IPS-18c (cell line): ENCODE measurements around the gene PHETA2.
"Not testable (repeated sequence)": the region's sequence is repeated elsewhere in the genome, so short reads cannot be mapped to it uniquely, and the experiment has no call there.

Experiments used
- H3K4me3 ChIP-seq: 2 replicates; pipeline ENCODE4 v1.7.0; 2013; ENCODE audit warnings: low read depth, mild to moderate bottlenecking, low read length, moderate library complexity; ENCODE audit not compliant: insufficient read depth
- H3K9me3 ChIP-seq: one replicate; pipeline ENCODE4 v1.6.1; 2013; ENCODE audit warnings: mild to moderate bottlenecking, low read length, moderate library complexity; ENCODE audit not compliant: control insufficient read depth, insufficient read depth

Gene PHETA2

DNA sequence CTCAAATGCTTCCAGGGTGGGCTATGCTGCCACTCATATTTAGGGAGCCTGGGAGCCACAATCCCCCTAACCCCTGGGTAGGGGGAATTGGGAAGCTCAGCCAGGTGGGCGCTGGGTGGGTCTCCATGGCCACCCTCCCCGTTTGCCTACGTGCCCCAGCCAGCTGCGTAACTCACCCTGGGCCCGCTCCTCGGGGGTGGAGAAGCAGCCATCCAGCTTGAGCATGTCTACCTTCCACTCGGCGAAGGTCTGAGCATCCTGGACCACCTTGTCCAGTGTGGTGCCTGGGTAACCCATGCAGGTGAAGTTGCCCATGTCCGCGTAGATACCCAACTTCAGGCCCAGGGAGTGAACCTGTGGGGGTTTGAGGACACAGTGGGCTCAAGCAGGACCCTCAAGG lies 7.1 kb upstream of the PHETA2 start:
- no peak overlapping the region for H3K4me3 ChIP-seq
- no peaks in the 10 kb centered on the region for H3K9me3 ChIP-seq

- H3K9me3 ChIP-seq, result no peaks in the 10 kb centered on the region
- no peak overlapping the region for H3K4me3 ChIP-seq
Measured at GRCh38 chr22:42067671-42068251, 6.3 kb upstream of the PHETA2 start.

DNA sequence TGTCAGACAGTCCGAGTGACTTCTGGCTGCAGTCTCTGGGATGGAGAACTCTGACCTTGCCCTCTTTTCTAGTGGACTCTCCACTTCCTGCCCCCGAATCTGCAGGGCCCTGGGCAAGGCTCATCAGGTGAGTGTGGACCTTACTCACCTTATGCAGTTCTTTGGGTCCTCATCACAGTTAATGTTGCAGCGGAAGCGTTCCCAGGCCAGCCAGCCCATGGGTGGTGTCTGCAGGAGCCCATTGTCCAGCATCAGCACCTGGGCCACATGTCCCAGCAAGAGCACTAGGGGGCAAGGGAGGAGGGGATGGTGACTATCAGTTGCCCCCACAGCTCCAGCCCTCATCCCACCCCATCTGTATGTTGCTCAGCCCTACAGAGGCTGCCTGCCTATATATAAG lies 5.8 kb upstream of the PHETA2 start:
- Histone ChIP-seq H3K4me3 (no peak overlapping the region), H3K9me3 (no peaks in the 10 kb centered on the region)

DNA sequence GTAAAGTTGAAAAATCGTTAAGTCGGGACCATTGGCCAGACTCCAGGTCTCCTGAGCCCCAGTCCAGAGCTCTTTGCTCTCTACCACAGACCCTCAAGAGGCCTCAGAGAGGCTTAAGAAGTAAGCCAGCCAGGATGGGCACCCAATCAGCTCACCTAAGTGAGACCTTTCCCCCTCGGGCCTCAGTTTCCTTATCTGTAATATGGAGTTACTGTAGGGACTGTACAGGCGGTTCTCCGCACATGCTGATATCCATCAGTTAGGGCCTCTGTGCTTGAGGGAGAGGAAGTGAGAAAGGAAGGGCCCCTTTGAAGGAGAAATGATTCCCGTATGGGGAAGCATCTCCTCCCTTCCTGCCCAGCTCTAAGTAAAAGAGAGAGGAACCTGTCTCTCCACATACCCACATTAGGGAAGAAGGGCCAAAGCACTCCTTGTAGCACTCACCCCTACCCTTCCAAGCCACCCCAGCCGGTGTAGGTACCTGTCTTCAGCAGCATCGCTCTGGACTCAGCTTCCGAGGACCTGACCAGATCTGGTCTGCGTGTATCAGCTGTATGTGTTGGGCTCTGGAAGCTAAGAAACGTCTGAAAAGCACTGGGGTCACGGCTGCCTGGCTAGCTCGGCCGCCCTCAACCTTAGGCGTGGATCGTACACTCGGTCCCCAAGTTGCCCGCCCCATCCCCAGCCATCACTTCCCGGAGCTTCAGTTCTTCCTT lies 4.1 kb upstream of the PHETA2 start:
- H3K4me3 ChIP-seq, result peak overlapping the region; percentile 70
- H3K9me3 ChIP-seq, result no peaks in the 10 kb centered on the region

DNA sequence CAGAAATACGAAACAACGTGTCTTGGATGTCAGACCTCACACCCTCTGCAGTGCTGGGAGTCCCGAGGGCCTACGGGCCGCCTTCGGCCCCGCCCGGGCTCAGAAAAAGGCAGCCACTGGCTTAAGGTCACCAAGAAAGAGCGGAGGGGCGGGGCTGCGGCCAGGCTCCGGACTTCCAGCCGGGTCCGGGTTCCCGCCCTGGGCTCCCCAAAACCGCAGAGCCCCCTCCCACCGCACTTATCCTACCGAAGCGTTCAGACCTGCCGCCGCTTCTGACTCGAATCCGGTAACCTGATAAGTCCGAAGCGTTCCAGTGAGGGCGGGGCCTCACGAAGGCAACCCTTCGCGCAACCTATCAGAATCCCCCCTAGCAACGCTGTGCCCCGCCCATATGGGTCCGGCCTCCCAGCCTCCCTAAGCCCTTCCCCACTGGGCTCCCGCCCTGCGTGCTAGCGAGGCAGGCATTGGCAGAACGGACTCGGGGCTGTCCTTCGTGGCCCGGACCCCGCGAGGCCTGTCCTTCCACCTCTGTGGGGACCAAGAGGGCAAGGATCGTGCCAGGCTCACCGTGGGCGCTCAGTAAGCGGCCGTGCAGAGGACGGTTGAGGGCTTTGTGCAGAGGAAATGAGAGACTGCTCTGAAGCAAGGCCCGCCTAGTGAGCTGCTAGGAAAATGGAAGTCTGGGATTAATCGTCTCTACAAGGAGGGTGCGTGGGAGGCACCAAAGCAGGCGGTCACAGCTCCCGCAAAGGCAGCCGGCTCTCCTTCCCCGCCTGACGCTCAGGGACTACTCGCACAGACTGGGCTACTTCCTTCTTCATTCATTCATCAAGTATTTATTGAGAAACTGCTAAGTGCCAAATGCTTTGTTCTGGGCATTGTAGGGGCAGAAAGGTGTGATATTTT lies 3.3 kb upstream of the PHETA2 start, which contains the start of gene NAGA:
TSS of gene NAGA (minus strand) at position 296 of the 906 bp plus-strand sequence. CDS start 515 bp downstream, outside the sequence.
- Histone ChIP-seq H3K4me3 (peak within 1 kb of the TSS; percentile 70), H3K9me3 (no peaks in the 10 kb centered on the region)

- 0 out of 2 replicates have a peak overlapping the region, but pooled peaks have one; percentile 70 for H3K4me3 ChIP-seq
- not testable (repeated sequence) for H3K9me3 ChIP-seq
Measured at GRCh38 chr22:42071508-42071907, 2.5 kb upstream of the PHETA2 start.

DNA sequence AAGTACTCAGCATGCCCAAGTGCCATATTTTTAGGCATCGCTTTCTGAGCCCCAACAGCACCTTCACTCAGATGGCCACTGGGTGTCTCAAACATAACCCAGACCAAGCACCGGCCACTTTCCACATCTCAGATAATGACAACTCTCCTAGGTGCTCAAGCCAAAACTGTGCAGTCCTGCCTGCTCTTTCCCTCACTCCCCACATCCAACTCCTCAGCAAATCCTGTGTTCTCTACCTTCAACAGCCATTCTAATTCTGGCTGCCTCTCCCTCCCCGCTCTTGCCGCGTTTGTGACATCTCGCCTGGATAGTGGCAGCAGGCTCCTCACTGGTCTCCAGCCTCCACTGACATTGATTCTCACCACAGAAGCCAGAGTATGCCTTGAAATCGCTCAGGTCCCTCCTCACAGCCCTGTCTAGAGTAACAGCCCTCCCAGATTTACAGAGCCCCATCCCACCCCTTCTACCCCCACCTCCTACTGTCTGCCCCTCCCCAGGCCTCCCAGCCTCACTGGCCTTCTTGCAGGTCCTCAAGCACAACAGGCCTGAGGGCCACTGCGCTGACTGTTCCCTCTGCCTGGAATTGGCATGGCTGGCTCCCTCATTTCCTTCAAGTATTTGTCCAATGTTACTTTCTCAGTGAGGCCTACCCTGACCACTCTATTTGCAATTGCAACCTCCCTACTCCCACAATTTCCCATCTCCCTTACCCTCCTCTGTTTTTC lies 1.3 kb upstream of the PHETA2 start:
- Histone ChIP-seq H3K4me3 (no peak overlapping the region), H3K9me3 (no peaks in the 10 kb centered on the region)

DNA sequence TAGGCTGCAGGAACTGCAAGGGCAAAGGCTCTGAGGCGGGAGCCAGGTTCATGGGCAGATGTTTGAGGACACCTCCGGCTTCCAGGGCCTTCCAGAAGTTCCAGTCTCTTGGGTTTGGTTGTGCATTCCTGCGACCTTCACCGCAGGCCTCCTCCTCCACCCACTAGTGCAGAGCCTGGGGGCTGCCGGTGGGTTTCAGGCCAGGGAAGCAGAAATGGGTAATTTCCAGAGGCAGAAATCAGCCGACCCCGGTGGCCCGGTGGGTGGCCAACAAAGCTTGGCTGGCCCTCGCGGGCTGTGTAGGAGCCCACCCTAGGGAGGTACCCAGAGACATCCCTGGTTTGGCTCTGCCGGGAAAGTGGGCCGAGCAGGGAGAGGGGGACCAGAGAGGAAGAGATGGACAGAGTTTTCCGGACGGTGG lies 417 bp upstream of the PHETA2 start:
- H3K4me3 ChIP-seq, result no peak overlapping the region
- no peaks in the 10 kb centered on the region for H3K9me3 ChIP-seq

DNA sequence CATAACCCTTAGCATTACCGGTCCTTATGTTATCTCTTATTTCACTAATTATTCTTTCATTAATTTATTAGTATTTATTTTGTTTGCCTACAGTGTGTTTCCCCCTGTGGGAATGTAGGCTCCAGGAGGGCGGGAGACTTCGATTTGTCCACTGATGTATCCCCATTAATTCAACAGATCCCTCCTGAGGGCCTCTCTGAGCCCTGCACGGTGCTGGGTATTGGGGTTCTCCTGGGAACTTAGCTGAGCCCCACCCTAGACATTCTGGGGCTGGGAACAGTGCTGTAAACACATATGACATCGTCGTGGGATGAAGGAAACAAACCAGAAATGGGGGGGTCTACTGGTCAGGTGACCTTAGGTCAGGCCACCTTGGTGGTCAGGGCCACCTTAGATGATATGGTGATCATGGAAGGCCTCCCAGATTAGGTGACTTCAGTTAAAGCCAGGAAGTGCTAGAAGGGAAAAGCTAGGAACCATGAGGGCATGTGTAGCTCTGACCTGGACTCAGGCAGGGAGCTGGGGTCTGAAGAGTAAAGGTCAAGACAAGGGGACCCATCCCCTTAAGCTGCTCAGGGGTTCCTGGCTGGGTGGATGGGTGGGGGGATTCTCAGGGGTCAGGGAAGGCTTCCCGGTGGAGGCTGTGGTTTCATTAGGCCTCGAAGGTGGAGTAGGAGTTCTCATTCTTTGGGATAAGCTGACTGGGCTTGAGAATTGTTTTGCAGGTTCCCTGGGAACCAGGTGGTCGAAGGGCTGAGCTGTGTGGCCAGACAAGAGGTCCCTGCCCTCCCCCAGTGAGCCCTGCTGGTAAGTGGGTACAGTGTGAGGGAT lies 1.0 kb downstream of the PHETA2 start:
- no peaks in the 10 kb centered on the region for H3K9me3 ChIP-seq
- H3K4me3 ChIP-seq, result no peak overlapping the region

DNA sequence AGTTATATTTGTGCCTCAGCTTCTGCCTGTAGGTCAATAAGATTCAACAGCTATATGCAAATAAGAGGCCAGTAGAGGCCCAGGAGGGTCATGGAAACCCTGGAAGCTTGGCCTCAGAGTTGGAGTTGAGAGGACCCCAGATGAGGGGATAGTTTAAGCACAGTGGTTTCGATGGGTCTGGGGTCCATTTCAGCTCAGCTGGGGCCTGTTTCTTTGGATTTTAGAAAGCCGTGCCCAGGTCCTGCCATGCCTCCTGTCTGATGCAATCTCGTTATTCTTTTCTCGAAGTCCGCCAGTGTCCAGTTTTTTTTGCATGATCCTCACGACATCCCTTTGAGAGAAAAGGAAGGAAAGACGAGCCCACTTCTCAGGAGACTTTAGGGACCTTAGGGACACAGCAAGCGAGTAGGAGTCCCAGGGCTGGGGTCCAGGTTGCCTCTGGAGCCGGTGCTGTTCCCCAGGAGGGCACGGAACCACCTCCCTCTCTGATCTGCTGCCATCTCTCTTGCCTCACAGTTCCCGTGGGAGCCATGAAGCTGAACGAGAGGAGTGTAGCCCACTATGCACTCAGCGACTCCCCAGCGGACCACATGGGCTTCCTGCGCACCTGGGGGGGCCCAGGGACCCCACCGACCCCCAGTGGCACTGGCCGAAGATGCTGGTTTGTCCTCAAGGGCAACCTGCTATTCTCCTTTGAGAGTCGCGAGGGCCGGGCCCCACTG lies 2.9 kb downstream of the PHETA2 start:
- no peak overlapping the region for H3K4me3 ChIP-seq

DNA sequence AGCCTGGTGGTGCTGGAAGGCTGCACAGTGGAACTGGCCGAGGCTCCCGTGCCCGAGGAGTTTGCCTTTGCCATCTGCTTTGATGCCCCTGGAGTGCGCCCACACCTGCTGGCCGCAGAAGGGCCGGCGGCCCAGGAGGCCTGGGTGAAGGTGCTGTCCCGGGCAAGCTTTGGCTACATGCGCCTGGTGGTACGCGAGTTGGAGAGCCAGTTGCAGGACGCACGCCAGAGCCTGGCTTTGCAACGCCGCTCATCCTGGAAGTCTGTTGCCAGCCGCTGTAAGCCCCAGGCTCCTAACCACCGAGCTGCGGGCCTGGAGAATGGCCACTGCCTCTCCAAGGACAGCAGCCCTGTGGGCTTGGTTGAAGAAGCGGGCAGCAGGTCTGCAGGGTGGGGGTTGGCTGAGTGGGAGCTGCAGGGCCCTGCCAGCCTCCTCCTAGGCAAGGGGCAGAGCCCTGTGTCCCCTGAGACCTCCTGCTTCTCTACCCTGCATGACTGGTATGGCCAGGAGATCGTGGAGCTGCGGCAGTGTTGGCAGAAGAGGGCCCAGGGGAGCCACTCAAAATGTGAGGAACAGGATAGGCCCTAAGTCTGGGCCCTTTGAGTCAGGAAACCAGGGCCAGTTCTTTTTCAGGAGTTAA lies 3.6 kb downstream of the PHETA2 start:
- Histone ChIP-seq H3K9me3 (no peaks in the 10 kb centered on the region), H3K4me3 (no peak overlapping the region)

More for the DNA sequence above, 2.9 kb downstream of the PHETA2 start:
- H3K9me3 ChIP-seq, result no peaks in the 10 kb centered on the region

DNA sequence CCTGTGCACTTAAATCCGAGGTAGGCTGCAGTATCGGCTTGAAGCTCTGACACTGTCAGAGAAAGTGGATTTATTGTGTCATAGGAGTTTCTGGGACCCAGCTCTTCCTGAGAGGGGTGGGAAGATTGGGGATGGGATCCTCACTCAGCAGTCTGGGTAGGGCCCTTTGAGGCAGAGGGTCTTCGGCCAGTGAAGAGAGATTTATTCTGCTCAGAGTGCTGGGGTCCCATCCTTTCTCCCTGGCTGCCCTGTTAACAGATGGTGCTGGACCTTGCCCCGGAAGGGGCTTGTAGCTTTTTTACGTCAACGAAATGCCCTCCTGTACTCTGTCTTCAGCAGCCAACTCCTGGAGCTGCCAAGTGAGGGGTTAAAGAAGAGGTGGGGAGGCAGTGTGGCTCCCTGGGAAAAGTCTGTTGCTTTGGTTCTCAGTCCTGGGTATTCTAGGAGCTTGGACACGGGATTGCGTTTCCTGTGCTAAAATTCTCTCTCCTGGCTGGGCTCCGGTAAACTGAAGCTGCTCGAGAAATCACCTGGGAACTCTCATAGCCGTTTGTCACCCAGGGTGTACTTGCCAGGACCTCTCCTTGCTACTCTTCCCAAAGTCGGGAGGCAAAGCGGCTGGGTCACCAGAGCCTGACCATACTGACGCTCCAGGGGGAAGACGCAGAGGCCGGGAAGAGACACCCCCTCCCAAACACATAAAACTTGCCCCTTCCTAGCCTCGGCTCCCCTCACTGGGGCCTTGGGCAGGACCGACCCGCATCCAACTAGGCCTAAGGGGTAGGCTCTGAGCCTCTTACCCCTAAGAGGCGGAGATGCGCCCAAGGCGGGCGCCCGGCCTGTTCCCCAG lies 4.6 kb downstream of the PHETA2 start:
- Histone ChIP-seq H3K9me3 (no peaks in the 10 kb centered on the region), H3K4me3 (peak overlapping the region; percentile 99)

GRCh38 chr22:42079319-42080251 lies 5.5 kb downstream of the PHETA2 start, which contains the start of gene SMDT1:
SMDT1 (plus strand) TSS chr22:42079700; CDS start chr22:42079769, 69 bp downstream.
- Histone ChIP-seq H3K9me3 (no peaks in the 10 kb centered on the region), H3K4me3 (peak within 1 kb of the TSS; percentile 99)

DNA sequence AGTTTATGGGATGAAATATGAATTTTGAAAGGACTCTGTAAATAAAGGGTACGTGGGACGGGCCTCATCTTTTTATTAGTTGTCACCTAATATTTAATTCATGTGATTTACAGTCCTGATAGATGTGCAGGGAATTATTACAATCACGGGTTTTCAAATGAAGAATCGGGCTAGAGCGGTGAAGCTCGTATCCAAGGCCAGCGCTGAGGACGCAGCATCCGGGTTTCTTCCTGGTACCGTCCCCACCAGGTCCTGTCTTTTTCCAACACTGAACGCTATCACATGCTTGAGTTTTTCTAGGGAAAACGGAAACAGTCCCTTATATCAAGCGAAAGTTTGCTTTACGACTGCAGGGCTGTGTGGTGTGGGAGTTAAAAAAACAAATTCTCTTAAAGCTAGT lies 6.2 kb downstream of the PHETA2 start:
- Histone ChIP-seq H3K9me3 (no peaks in the 10 kb centered on the region), H3K4me3 (peak overlapping the region; percentile 99)
